ENCODE data around the gene COMT.

DNA sequence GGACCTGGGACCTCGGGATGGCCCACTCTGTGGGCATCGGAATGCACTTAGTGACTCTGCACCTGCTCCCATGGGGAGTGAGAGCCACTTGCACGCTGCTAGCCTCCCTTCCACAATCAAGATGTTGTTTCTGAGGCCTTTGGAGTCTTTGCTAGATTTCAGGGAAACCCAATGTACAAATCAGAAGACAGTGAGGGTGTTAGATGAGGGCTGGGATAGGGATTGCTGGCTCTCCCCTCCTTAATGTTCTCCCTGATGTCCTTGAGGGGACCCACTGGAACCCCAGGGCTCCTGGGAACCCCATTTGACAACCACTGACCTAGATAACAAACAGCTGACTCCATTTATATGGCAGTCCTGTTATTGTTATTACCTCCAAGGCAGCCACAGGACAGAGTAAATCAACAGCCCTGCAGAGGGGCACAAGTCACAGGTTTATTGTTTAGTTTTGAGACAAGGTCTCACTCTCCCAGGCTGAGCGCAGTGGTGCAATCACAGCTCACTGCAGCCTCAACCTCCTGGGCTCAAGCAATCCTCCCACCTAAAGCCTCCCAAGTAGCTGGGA lies 31.3 kb upstream of the COMT start:
- TF ChIP-seq TAF1 (conservative IDR thresholded peaks at IDR 0.05) (no peak), HNF4A (conservative IDR thresholded peaks at IDR 0.05) (no peak)
- TF ChIP-seq, protein P1, sequence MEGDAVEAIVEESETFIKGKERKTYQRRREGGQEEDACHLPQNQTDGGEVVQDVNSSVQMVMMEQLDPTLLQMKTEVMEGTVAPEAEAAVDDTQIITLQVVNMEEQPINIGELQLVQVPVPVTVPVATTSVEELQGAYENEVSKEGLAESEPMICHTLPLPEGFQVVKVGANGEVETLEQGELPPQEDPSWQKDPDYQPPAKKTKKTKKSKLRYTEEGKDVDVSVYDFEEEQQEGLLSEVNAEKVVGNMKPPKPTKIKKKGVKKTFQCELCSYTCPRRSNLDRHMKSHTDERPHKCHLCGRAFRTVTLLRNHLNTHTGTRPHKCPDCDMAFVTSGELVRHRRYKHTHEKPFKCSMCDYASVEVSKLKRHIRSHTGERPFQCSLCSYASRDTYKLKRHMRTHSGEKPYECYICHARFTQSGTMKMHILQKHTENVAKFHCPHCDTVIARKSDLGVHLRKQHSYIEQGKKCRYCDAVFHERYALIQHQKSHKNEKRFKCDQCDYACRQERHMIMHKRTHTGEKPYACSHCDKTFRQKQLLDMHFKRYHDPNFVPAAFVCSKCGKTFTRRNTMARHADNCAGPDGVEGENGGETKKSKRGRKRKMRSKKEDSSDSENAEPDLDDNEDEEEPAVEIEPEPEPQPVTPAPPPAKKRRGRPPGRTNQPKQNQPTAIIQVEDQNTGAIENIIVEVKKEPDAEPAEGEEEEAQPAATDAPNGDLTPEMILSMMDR (IDR thresholded peaks at IDR 0.05; ENCODE audit: low read depth, low read length, missing input control), result no peak

Data from liver (tissue), 3 donors.